Measurements from ENCODE around the gene CIB4. TPM values are rescaled to one million over a fixed set of nuclear protein-coding genes. Genes with fewer than 3 reads are reported as not detected.

CIB4 gene
- total and polyA plus RNA-seq, 2 donors (not counting 1 experiment from before 2014, with no cell fraction given): not detected

DNA sequence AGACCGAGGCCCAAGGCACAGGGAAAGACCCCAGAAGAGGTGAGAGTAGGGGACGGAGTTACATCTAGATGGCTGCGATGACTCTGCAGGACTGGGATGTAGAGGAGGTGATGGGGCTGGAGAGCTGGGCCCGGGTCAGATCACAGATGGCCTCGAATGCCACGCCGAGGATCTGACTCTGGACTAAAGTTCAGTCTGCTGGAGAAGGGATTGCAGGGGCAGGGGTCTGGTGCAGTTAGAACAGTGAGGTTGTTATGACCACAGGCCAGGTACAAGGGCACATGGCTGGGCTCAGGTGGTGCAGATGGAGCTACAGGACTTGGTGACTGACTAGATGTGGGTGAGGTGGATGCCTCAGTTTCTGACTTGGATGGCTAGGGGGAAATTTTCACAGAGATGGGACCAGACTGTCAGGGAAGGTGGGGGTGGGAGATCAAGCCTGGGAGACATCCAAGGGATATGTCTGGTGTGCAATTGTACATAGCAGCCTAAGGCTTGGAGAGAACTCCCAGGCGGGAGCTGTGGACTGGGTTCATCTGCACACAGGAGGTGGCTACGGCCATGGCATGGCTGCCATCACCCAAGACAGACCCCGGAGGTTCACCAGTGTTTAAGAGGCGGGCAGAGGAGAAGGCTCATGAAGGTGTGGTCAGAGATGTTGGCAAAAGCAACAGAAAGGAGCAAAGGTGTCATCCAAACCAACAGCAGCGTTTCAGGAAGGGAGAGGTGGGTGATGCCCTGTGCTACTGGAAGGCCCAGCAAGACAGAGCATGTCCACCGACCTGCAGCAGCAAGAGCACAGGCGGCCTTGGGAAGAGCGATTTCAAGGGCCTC is 66.9 kb downstream of the CIB4 start:
- ATAC-seq (ENCODE audit: low read depth) (no peak), DNase-seq (no peak)
- Histone ChIP-seq H3K4me1 (ENCODE audit: control insufficient read depth in 2 of 2, insufficient read depth in 2 of 2, low read length in 2 of 2) (no peaks in the 10 kb centered on the region), H3K9ac (ENCODE audit: low read length) (no peak overlapping the region), H3K36me3 (replicated peaks in 1 of 2; ENCODE audit: control extremely low read depth in 1 of 2, control insufficient read depth in 1 of 2, extremely low read depth in 1 of 2, insufficient read depth in 2 of 2, low read length in 1 of 2) (no peaks in the 10 kb centered on the region), H2AFZ (ENCODE audit: insufficient read depth, low read depth, low read length, poor library complexity, severe bottlenecking) (no peak overlapping the region), H3K4me2 (replicated peaks; ENCODE audit: low read depth, low read length, poor library complexity, severe bottlenecking) (no peak overlapping the region), H3K27me3 (replicated peaks in 1 of 4; ENCODE audit: control extremely low read depth in 1 of 4, control insufficient read depth in 3 of 4, insufficient read depth in 4 of 4, low read length in 3 of 4) (peaks cover 0 to 8% (median 0%) of the 10 kb centered on the region in 4 experiments), H3K4me3 (ENCODE audit: control extremely low read depth in 1 of 5, extremely low read depth in 1 of 5, insufficient read depth in 1 of 5, low read depth in 2 of 5, low read length in 4 of 5) (no peak overlapping the region), H3K9me3 (ENCODE audit: control extremely low read depth in 1 of 3, control insufficient read depth in 2 of 3, insufficient read depth in 1 of 3, low read length in 2 of 3) (peaks cover 0 to 4% (median 0%) of the 10 kb centered on the region in 3 donors), H3K79me2 (ENCODE audit: control insufficient read depth, insufficient read depth, low read length) (no peaks in the 10 kb centered on the region), H3K27ac (ENCODE audit: low read length in 2 of 2) (no peak overlapping the region), H4K20me1 (ENCODE audit: control insufficient read depth, insufficient read depth, low read length, poor library complexity, severe bottlenecking) (no peaks in the 10 kb centered on the region)
- Mint-ChIP-seq H3K27me3 (peaks cover 47% of the 10 kb centered on the region), H3K27ac (no peak overlapping the region), H3K4me3 (no peak overlapping the region), H3K9me3 (ENCODE audit: insufficient read depth) (no peaks in the 10 kb centered on the region), H3K4me1 (peaks cover 2% of the 10 kb centered on the region)
- intact Hi-C loops (cut with micrococcal nuclease): no loop called here
- ChIA-PET POLR2A (interaction anchor here (0.6 kb wide), 1 partner anchor 11 kb away, joined by 4 read pairs; no protein-coding TSS in a partner anchor), CTCF (interaction anchor here (0.7 kb wide), 1 partner anchor 175 kb away, joined by 3 read pairs; no protein-coding TSS in a partner anchor)
- TF ChIP-seq EZH2 (IDR thresholded peaks at IDR 0.05; ENCODE audit: borderline replicate concordance, insufficient read depth, low read depth, low read length, poor library complexity, severe bottlenecking): no peak
- TF ChIP-seq, protein P1, sequence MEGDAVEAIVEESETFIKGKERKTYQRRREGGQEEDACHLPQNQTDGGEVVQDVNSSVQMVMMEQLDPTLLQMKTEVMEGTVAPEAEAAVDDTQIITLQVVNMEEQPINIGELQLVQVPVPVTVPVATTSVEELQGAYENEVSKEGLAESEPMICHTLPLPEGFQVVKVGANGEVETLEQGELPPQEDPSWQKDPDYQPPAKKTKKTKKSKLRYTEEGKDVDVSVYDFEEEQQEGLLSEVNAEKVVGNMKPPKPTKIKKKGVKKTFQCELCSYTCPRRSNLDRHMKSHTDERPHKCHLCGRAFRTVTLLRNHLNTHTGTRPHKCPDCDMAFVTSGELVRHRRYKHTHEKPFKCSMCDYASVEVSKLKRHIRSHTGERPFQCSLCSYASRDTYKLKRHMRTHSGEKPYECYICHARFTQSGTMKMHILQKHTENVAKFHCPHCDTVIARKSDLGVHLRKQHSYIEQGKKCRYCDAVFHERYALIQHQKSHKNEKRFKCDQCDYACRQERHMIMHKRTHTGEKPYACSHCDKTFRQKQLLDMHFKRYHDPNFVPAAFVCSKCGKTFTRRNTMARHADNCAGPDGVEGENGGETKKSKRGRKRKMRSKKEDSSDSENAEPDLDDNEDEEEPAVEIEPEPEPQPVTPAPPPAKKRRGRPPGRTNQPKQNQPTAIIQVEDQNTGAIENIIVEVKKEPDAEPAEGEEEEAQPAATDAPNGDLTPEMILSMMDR (IDR thresholded peaks at IDR 0.05): no peak
- WGBS (ENCODE audit: insufficient coverage): 93% methylated on average over 15 of the region's 15 CpGs

Measured in B cell (primary cell).